Cerebellar nuclear complex (tissue), 1 donor: ENCODE measurements around the gene HAAO.

Experiments used
- DNase-seq, 2 experiments: peaks; one replicate each; lab custom pipeline; 2025; lab: John Stamatoyannopoulos, UW

The HAAO gene

DNA sequence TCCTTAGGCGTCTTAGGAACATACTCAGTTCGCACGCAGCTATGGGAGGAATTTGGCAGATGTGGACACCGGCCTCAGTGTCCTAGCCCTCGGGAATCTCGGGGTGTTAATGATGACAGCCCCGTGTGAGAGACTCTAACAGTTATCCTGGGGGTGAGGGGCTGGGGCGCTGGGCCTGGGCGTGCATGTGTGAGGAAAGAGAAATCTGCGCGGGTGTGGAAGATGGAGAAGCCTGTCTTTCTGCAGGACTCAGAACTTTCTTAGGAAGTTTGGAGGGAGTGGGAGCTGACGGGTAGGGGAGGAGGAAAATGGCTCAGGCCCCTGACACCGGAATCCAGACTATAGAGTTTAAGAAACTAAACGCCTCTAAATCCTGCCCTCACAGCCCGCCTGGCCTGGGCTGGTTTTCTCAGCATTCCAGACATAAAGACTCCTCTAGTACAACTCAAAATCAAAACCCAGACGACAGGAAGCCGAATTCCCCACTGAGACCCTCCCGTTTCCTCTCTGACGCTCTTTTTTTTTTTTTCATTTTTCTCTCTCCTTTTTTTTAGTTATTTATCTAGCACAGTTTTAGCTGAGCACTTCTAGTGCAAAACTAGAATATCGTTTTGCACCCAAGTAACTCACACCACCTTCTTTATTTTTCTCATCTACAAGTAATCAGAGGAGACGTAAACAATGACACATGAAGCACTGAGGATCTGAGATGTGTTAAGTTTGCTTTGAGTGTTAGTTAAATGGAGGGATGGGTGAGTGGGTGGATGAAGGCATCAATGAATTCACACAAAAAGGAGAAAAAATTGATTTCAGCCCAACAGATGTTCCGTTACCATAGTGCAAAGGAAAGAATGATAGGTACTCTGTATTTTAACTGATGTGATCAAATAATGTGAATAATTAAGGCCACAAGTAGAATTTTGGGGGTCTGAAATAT is 1.2 kb upstream of the HAAO start:
- DNase-seq: no peak

DNA sequence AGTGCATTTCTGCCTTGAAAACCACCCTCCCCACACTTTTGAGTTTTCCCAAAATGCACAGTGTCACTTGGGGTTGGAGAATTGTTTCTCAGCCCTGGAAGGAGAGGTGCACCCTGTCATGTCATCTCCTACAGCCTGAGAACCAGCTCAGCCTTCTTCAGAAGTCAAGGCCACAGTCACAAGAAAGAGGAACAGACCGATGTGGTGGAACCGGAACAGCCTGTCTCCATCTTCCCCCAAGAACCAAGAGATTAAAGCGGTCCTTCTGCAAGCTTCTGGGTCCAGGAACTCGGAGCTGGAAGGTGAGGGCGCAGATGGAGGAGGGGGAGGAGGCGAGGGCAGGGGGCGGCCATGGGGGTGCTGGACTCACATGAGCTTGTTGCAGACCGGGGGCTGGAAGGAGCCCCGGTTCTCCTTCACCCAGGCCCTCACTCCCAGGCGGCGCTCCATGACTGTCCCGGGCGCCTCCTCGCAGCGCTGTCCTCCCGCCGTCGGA is 248 bp downstream of the HAAO start:
- DNase-seq: no peak

DNA sequence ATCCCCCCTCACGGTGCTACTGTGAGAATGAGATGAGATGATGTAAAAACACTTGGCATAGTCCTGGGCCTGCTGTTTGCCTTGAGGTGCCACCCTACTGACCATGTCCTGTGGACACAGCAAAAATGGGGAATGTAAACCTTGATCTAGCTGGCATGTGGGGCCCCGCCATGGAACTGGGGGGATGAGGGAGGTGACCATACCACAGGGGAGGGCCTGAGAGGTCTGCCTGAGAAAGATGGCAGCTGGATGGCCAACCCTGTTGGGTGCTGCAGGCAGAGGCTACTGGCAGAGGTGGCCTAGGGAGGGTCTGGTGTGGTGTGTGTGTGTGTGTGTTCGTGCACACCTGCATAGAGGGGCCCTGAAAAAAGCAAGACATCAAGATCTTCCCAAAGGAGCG is 777 bp downstream of the HAAO start:
- DNase-seq: no peak

DNA sequence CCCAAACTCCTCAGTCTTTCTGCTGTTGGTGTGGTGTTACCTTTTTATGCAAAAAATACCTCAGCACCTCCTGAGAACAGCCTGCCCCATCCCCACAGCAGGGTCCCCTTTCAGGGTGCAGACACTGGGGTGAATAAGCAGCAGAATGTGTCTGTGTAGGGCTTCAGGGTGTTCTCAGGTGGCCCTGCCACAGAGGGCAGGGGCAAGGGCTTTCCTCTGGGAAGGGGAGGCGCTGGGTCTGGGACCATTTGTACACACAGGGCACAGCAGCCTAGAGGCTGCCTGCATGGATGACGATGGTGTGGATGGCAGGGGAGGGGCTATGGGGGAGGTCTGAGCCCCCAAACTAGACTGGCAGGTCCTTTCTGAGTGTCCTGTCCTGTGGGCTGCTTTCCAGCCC is 2.6 kb downstream of the HAAO start:
- no peak for DNase-seq

DNA sequence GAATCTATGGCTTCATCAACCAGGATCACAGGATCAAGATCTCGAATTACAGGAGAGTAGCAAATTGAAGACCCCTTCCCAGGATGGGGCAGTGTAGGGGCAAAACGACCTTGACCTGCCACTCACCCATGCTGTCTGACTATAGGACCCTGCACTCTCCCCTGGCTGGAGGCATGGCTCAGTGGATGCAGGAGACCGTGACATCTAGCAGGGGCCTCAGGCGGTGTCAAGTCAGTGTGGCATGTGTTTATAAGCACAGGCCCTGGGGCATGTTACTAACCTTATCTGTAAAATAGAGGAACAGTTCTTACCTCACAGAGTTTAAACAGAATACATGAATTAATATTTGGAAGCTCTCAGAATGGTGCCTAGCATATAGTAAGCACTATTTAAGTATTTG is 3.5 kb downstream of the HAAO start:
- DNase-seq: no peak

DNA sequence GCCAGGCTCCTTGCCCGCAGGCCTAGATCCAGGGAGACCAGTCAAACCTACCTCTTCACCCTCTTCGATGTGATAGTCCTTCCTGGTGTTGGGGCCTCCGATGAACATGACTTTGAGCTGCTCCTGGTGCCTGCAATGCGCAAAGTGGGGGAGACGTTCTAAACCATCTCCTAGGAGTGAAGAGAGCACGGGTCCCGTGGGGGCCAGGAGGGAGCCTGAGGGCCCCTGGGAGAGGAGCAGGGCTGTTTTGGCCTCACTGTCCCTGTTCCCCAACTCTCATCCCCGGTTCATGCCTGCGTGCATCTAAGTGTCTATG is 3.9 kb downstream of the HAAO start:
- no peak for DNase-seq

DNA sequence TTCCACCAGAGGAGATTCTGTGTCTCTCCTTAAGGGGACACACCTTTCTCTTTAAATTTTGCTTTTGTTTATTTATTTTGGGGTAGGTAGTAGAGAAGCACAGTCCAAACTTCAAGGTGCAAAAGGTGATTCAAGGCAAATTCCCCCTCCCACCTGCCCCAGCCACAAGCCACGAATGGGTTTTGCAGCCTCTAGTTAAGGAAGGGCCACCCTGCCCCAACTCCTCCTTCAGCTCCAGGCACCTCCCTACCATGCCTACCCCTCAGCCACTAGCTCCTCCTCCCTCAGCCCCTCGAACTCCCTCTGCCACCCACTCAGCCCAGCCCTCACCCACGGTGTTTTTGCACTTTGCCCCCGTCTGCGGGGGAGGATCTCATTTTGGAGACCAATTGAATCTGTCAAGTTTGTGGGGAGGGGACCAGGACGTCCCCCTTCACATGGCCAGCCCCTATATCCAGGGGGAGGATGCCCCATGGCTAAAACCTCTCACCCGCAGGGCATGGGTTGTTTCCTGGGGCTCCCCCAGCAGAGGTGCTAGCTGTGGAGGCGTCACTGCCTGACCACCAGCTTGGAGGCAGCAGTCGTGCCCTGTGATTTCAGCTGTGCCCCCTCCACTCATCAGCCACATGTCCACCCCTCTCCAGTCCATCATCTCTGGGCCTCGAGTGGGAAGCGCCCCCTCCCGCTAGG is 4.5 kb downstream of the HAAO start:
- DNase-seq: no peak

DNA sequence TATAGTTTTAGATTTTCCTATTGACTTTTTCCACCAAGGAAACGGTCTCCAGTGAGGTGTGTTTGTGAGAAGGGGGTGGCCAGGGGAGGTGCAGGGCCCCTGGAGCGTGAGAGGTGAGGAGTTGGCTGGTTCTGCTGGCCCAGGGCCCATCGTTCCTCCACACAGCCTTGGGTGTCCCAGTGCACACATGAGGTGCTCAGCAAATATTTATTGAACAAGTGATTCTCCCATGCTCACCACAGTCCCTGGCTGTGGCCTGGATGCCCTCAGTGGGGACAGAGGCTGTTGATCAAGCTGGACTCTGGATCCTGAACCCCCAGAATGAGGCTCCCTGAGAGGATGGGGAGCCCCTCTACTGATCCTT is 5.0 kb downstream of the HAAO start:
- no peak for DNase-seq

DNA sequence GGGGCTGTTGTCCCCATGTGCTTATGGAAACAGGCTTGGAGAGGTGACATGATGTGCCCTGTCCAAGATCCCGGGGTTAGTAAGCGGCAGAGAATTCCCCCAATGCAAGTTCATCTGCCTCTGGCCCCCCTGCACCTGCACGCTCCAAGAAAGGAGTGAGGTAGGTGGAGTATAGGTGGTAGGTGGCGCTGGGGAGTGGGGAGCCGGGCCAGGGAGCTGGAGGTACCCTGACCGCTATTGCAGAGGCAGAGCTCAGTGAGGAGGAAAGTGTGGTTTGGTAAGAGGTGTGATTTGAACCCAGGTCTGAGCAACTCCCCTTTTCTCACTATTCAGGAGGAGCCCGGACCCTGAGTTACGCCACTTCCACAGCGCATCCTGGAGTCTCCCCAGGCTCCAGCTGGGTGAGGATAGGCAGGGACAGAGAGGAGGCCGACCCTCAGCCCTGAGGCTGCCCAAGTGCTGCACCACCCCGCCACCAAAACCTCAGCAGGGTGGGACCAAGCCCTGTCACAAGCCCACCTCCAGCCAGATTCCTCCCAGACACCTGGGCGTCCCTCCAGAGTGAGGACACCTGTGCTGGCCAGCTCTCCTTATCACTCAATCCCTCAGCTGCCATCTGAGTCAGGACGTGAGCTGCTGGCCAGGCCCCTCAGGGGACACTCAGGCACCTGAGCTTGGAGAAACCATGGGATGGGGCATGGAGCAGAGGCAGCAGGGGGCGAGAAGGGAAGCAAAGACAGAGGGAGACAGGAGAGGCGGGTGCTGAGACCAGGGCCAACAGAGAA is 5.6 kb downstream of the HAAO start:
- DNase-seq: no peak

DNA sequence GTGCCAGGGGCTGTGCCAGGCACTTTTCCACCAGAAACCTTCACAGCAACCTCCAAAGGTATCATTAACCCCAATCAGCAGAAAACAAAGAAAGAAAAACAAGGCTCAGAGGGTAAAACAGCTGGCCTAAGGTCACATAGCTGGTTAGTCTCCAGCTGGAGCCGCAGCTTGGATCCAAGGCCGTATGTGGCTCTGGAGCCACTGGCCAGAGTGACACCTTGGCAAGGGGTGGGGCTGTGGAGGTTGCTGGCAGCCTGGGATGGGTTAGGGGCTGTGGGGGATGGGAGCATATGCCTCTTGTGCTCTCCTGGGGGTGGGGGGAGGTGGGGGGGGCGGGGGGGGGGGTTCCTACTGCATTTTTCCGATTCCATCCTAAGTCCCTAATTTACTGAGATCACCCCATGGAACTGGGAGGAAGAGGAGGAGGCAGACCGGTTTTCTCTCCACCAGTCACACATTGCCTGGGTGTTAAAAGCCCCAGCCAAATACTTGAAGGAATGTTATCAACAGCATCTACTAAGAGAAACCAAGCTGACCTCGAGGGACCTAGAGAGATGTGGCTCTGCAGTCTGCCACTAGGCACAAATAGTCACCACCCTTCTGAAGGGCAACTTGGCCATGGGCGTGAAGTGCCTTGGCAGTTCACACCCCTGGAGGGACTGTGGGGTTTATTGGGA is 8.0 kb downstream of the HAAO start:
- no peak for DNase-seq

DNA sequence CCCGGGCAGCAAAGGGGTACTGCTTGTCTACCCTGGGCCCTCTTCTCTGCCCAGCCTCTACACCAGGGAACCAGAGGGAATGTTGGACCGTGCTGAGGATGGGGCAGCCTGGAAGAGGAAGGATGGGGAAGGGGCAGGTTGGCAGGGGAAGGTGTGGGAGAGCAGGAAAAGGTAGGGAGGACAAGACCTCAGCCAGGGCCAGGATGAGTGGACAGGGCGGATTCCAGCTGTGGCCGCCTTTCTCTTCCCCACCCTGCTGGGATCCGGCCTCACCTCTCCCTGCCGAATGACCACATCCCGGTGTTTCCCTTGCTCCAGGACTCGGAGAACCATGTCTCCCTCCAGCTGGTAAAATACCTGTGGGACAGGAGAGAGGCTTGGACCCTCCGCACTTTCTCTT is 8.9 kb downstream of the HAAO start:
- DNase-seq: no peak

DNA sequence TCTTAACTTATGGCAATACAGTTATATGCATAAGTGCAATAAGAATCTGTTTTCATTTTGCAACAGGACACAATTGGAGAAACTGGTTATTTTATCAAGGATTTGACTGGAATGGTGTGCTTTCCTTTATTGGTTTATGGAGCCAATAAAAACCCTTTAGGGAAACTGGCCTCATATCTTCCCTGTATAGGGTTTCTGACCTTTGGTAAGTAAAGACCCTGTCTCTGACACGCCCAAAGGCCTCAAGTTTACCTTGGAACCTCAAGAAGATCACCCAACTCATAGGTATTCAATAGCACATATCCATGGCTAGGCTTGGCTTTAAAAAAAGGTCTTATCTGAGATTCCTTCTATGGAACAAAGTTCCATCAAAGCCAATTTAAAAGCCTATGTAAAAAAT is 11.2 kb downstream of the HAAO start:
- no peak for DNase-seq

DNA sequence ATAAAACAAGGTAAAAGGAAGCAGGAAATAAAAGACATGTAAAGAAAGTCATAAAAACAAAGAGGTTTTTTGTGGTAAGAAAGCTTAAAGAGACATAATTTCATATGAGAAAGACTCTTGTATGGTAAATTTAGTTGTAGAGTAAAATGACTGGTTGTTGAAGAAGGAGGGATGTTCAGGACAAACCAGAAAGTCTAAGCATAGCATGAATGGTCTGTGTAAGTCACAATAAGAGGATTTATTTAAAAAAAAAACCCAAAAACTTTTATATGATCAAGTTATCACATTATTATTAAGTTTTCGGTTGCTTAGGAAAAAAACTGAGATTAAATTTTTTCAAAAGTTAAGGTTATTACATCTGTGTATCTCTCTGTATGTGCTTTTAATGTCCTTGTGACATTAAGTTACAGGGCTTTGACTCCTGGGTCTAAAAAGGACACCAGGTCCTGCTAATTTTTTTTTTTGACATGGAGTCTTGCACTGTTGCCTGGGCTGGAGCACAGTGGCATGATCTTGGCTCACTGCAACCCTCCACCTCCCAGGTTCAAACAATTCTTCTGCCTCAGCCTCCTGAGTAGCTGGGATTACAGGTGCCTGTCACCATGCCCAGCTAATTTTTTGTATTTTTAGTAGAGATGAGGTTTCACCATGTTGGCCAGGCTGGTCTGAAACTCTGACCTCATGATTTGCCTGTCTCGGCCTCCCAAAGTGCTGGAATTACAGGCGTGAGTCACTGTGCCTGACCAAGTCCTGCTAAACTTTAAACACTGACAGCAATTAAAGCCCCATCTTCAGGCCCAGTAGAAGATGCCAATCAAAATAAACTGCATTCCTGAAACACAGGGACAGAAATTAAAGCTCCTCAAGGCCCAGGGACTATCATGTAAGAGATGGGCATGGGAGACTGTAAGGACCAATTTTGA is 14.2 kb downstream of the HAAO start:
- no peak for DNase-seq

DNA sequence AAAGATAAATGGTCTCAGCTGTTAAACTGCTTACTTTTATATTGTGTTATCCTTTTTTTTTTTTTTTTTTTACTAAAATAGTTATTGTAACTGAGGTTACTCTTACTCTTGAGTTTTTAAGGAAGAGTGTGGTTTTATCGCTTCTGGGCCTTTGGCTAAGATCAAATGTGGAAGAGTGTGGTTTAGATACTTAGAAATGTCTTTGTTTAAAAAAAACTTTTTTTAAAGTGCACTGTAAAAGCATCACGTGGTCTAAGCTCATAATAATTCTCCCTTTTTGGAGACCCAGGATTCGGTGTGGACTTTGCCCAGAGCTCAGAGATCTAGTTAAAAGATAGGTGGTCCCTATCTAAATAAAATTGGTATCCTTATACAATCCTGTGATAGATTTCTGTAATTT is 16.6 kb downstream of the HAAO start:
- DNase-seq: no peak

DNA sequence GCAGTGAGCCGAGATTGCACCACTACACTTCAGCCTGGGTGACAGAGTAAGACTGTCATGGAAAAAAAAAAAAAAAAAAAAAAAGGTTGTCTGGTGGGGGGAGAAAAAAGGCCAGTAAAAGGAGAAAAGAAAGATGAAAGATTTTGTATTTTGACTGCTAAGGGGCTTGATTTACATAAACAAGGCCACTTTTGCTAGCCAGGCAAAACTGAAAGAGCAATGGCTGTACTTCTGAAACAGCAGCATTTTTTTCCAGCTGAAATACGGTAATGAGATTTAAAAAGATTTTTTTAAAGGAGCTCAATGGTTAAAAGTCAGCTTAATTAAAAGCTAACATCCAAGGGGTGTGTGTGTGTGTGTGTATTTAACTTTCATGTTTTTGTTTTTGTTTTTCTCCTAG is 17.2 kb downstream of the HAAO start:
- DNase-seq: no peak

DNA sequence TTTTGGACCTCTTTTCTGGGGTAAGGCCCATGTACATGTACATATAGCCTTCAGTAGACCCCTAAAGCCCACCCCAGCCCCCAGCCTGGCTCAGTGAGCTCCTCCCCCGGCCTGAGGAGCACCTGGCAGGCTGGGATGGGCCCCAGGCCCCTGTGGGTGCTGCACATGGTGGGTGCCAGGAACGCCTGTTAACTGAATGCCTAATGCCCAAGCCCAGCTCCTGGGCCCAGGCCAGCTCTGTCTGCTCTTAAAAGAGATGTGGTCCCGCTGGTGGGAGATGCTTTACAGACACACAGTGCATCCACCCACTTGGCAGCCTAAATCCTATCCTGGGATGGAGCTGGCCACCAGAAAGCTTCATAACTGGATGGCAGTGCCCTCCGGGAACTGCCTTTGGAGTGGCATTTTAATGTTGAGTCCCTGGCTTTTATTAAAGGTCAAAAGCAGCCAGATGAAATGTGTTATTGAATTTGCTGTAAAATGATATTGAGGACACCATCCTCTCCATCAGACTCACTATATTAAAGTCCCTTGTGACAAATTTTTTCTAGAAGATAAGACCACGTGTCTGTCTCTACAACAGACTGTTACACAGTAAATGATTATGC is 20.7 kb downstream of the HAAO start:
- DNase-seq: no peak

DNA sequence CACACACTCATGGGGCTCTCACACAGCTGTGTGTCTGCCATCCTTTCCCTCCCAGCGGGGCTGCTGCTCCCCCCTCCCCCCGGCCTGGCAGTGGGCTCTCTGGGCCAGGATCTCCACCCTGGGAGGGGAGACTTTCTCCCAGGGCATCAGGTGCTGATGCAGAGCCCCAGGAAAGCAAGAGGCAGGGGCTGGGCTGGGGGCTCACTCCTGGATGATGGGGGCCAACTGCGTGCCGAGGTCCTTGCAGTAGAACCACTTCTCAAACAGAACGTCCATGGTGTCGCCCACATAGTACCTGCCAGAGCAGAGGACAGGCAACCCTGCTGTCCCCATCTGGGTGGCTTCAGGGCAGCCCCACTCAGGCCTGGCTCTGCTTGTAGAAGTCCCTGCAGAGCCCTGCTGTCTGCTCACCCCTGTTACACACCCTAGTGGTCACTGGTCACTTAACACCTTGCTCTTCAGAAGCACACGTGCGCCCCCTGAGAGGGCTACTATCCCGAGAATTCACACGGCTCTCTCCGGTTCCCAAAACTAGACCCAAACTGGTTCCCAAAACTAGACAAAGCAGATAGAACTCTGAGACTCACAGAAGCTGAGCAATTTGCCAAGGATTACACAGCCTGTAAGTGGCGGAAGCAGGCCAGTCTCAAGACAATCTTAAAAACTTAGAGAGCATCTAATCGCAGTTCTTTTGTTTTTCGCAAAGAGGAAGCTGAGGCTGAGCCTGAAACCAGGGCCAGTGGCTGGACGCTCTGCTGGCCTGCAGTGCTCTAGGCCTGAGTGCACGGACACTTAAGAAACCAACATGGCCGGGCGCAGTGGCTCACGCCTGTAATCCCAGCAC is 21.9 kb downstream of the HAAO start:
- no peak for DNase-seq

DNA sequence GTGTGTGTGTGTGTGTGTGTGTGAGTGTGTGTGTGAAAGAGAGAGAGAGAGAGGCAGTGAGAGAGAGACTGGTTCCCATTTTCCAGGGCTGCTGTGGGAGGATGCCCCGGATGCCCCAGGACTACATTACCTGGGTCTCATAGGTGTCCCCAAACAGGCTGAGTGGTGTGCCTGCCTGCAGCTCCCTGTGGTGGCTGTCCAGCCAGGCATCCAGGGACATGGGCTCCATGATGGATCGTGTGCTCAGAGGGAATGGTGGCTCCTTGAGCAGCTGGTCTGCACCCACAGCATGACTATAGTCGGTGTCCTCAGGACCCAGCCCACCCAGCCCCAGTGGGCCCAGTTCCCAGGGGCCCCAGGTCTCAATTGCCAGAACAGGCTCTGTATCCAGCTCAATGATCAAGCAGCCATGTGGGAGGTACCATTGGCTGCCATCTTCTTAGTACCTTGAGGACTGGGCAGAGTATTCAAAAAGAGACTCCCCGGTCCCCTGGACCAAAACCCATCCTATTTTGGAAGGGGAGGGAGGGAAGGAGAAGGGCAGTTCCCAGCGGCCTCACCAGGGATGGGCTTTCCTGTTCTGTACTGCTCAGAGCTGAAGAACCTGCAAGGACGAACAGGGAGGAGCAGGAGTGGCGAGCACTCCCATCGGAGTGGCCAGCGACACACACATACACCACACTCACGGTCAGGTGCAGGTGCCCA is 22.6 kb downstream of the HAAO start:
- DNase-seq: no peak

DNA sequence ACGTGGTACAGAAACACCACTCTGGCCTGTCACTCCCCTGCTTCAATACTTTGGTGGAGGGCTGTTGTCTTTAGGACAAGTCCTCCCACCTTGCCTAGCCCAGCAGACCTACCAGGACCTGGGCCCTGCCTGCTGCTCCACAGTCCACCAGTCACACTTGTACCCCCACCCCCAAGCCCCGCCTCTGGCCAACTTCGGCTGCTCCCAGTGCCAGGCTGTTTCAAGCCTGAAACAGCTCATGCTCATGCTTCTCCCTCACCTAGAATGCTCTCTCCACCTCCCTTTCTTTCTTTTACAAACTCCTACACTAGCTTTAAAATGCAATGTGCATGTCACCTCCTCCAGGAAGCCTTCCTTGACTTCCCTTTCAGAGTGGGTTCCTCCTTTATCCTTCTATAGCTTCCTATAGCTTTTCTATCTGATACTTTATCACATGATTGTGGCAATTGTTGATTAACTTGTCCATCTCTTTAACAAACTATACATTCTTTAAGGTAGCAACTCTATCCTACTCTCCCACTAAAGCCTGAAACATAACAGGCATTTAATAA is 23.6 kb downstream of the HAAO start:
- DNase-seq: no peak
